ENCODE data around the gene NYAP2. TPM values are rescaled to one million over a fixed set of nuclear protein-coding genes. Genes with fewer than 3 reads are reported as not detected.

NYAP2 gene
- total RNA-seq, 1 experiment from 2014 or later = not detected

DNA sequence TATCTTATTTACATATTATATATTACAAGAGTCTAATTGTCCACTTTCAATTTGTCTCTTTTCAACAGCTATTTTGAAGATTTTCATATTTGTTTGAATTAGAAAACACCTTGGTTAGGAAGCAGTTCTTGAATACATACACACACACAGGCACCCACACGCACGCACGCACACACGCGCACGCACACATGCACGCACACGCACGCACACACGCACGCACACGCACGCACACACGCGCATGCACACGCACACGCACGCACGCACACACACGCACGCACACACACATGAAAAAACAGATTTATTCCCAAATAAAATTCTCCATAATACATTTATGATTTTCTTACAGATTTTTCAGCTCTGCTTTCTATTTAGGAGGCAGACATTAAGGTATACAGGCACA lies 220.7 kb downstream of the NYAP2 start:
- H3K4me1 ChIP-seq (ENCODE audit: insufficient read depth, low read length, poor library complexity, severe bottlenecking) = no peaks in the 10 kb centered on the region
- intact Hi-C loops (cut with micrococcal nuclease; ENCODE audit: unreplicated experiment) = no loop called here
- no peak overlapping the region for H3K4me3 ChIP-seq (ENCODE audit: low read depth, low read length, poor library complexity, severe bottlenecking)
- H3K27ac ChIP-seq (ENCODE audit: low read depth, low read length, poor library complexity, severe bottlenecking) = no peak overlapping the region
- no peaks in the 10 kb centered on the region for H3K27me3 ChIP-seq (replicated peaks; ENCODE audit: insufficient read depth, low read depth, low read length, poor library complexity)
- DNase-seq (ENCODE audit: low spot score) = no peak
- TF ChIP-seq EZH2 (IDR thresholded peaks at IDR 0.05; ENCODE audit: borderline replicate concordance, low read depth, low read length, poor library complexity, severe bottlenecking) = no peak
- TF ChIP-seq, protein P1, sequence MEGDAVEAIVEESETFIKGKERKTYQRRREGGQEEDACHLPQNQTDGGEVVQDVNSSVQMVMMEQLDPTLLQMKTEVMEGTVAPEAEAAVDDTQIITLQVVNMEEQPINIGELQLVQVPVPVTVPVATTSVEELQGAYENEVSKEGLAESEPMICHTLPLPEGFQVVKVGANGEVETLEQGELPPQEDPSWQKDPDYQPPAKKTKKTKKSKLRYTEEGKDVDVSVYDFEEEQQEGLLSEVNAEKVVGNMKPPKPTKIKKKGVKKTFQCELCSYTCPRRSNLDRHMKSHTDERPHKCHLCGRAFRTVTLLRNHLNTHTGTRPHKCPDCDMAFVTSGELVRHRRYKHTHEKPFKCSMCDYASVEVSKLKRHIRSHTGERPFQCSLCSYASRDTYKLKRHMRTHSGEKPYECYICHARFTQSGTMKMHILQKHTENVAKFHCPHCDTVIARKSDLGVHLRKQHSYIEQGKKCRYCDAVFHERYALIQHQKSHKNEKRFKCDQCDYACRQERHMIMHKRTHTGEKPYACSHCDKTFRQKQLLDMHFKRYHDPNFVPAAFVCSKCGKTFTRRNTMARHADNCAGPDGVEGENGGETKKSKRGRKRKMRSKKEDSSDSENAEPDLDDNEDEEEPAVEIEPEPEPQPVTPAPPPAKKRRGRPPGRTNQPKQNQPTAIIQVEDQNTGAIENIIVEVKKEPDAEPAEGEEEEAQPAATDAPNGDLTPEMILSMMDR (conservative IDR thresholded peaks at IDR 0.05; ENCODE audit: low read depth, low read length) = no peak
- no TSS peak for BruUV-seq (replicated peaks)
- no peaks in the 10 kb centered on the region for H3K9me3 ChIP-seq (ENCODE audit: low read depth, low read length, poor library complexity, severe bottlenecking)
- POLR2A ChIA-PET (ENCODE audit: low non-redundant PET) = no interaction called here
- H3K36me3 ChIP-seq (ENCODE audit: insufficient read depth, low read length, poor library complexity, severe bottlenecking) = no peaks in the 10 kb centered on the region
- CTCF ChIA-PET = no interaction called here

DNA sequence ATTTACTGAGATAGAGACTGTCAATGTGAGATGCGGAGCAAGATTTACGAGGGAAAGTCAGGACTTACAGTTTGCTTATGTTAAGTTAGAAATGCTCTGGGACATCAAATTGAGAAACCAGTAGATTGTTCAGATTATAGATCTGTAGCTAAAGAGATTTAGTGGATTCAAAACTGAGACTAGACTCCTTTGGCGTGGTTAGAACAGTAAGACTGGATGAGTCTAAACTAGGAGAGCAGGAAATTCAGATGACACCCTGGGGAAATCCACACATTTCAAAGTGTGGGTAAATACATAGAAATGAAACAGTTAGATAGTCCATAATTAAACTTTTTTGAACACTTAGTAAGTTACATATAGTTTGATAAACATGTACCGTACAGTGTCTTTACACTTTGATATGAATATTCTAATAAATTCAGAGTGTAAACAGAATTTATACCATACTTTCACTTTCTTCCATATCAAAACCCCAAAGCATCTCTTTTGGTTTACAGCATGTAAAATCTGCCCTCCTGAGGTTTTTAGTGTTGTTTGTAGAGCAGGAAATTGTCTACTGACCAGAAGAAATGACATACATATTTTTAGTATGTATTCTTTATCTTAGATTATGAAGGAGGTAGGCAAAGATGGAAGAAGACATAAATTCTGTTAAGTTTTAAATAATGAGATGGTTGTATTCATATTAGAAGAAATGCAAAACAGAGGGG lies 231.5 kb downstream of the NYAP2 start:
- no TSS peak for BruUV-seq (replicated peaks)
- ChIA-PET CTCF (no interaction called here), POLR2A (ENCODE audit: low non-redundant PET) (no interaction called here)
- no peak for DNase-seq (ENCODE audit: low spot score)
- intact Hi-C loops (cut with micrococcal nuclease; ENCODE audit: unreplicated experiment) = no loop called here
- no peak for TF ChIP-seq EZH2 (IDR thresholded peaks at IDR 0.05; ENCODE audit: borderline replicate concordance, low read depth, low read length, poor library complexity, severe bottlenecking)
- TF ChIP-seq, protein P1 (conservative IDR thresholded peaks at IDR 0.05; ENCODE audit: low read depth, low read length) = no peak
- Histone ChIP-seq H3K27ac (ENCODE audit: low read depth, low read length, poor library complexity, severe bottlenecking) (no peak overlapping the region), H3K36me3 (ENCODE audit: insufficient read depth, low read length, poor library complexity, severe bottlenecking) (no peaks in the 10 kb centered on the region), H3K9me3 (ENCODE audit: low read depth, low read length, poor library complexity, severe bottlenecking) (no peaks in the 10 kb centered on the region), H3K4me1 (ENCODE audit: insufficient read depth, low read length, poor library complexity, severe bottlenecking) (no peaks in the 10 kb centered on the region), H3K27me3 (replicated peaks; ENCODE audit: insufficient read depth, low read depth, low read length, poor library complexity) (no peaks in the 10 kb centered on the region), H3K4me3 (ENCODE audit: low read depth, low read length, poor library complexity, severe bottlenecking) (no peak overlapping the region)

DNA sequence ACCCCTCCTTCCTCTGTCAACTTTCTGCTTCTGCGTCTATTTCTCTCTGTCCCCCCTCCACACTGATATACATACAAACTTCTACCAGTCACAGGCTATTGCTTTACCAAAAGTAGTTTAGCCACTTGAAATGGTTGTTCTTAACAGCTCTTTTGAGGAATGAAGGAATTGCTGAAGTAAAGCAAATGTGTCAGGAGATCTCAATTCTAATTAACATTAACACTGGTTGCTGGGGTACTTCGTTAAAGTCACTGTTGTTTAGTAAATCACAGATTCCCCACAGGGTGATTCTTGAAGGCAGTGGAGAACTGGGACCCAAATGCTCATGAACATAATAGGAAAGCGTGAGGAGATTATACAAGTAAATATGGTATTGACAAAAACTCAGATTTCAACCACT lies 232.8 kb downstream of the NYAP2 start:
- ChIA-PET POLR2A (ENCODE audit: low non-redundant PET) (no interaction called here), CTCF (no interaction called here)
- no peaks in the 10 kb centered on the region for H3K9me3 ChIP-seq (ENCODE audit: low read depth, low read length, poor library complexity, severe bottlenecking)
- intact Hi-C loops (cut with micrococcal nuclease; ENCODE audit: unreplicated experiment) = no loop called here
- H3K4me3 ChIP-seq (ENCODE audit: low read depth, low read length, poor library complexity, severe bottlenecking) = no peak overlapping the region
- no peak for DNase-seq (ENCODE audit: low spot score)
- no peaks in the 10 kb centered on the region for H3K36me3 ChIP-seq (ENCODE audit: insufficient read depth, low read length, poor library complexity, severe bottlenecking)
- H3K27me3 ChIP-seq (replicated peaks; ENCODE audit: insufficient read depth, low read depth, low read length, poor library complexity) = no peaks in the 10 kb centered on the region
- H3K27ac ChIP-seq (ENCODE audit: low read depth, low read length, poor library complexity, severe bottlenecking) = no peak overlapping the region
- no TSS peak for BruUV-seq (replicated peaks)
- no peaks in the 10 kb centered on the region for H3K4me1 ChIP-seq (ENCODE audit: insufficient read depth, low read length, poor library complexity, severe bottlenecking)
- TF ChIP-seq EZH2 (IDR thresholded peaks at IDR 0.05; ENCODE audit: borderline replicate concordance, low read depth, low read length, poor library complexity, severe bottlenecking) = no peak
- TF ChIP-seq, protein P1 (conservative IDR thresholded peaks at IDR 0.05; ENCODE audit: low read depth, low read length) = no peak

Measured in A673 (cell line).